OCI-LY1 (cell line): Measurements from ENCODE around the gene SLC4A11.

Experiments
- CTCF ChIP-seq: fragments of 200-600 bp; sonication (generic), shearing (Covaris generic); IDR thresholded peaks from 2 replicates; pipeline ENCODE4 v1.5.1; 2017; ENCODE audit warnings: mild to moderate bottlenecking, antibody characterized with exemption, low read length, moderate library complexity, mixed read lengths
- EZH2 ChIP-seq: fragments of 200-600 bp; sonication (generic), shearing (Covaris generic); IDR thresholded peaks from 2 replicates; pipeline ENCODE4 v1.8.0; 2017; ENCODE audit warnings: borderline replicate concordance, mixed run types, mild to moderate bottlenecking, antibody characterized with exemption, low read length, moderate library complexity, mixed read lengths

GRCh38 chr20:3279761-3280160 lies 40.8 kb upstream of the SLC4A11 start:
- TF ChIP-seq CTCF (no peak), EZH2 (no peak)
